ENCODE measurements around the gene NRAS.

GRCh38 chr1:114702737-114703136 is 13.8 kb downstream of the NRAS start:
- TF ChIP-seq, protein P1, sequence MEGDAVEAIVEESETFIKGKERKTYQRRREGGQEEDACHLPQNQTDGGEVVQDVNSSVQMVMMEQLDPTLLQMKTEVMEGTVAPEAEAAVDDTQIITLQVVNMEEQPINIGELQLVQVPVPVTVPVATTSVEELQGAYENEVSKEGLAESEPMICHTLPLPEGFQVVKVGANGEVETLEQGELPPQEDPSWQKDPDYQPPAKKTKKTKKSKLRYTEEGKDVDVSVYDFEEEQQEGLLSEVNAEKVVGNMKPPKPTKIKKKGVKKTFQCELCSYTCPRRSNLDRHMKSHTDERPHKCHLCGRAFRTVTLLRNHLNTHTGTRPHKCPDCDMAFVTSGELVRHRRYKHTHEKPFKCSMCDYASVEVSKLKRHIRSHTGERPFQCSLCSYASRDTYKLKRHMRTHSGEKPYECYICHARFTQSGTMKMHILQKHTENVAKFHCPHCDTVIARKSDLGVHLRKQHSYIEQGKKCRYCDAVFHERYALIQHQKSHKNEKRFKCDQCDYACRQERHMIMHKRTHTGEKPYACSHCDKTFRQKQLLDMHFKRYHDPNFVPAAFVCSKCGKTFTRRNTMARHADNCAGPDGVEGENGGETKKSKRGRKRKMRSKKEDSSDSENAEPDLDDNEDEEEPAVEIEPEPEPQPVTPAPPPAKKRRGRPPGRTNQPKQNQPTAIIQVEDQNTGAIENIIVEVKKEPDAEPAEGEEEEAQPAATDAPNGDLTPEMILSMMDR (IDR thresholded peaks at IDR 0.05; ENCODE audit: poor library complexity): no peak
- no peak for TF ChIP-seq EZH2 (IDR thresholded peaks at IDR 0.05; ENCODE audit: borderline replicate concordance)
